ENCODE results near the gene ECD.

Gene ECD

GRCh38 chr10:73131913-73132686 lies 35.7 kb downstream of the ECD start:
- Histone ChIP-seq H3K9ac (ENCODE audit: low read depth, low read length) (no peak overlapping the region), H3K4me2 (ENCODE audit: insufficient read depth, low read length) (no peak overlapping the region), H3K27me3 (ENCODE audit: insufficient read depth, low read length, poor library complexity) (no peaks in the 10 kb centered on the region), H3K79me2 (ENCODE audit: insufficient read depth, low read length) (no peaks in the 10 kb centered on the region), H3K27ac (ENCODE audit: low read length) (no peak overlapping the region), H4K20me1 (ENCODE audit: insufficient read depth, low read length) (no peaks in the 10 kb centered on the region), H3K4me3 (ENCODE audit: low read depth in 1 of 2, low read length in 2 of 2) (no peak overlapping the region), H3K36me3 (ENCODE audit: insufficient read depth, low read length) (peaks cover 81% of the 10 kb centered on the region), H3K9me3 (ENCODE audit: insufficient read depth, low read length, severe bottlenecking) (no peaks in the 10 kb centered on the region), H2AFZ (ENCODE audit: low read depth, low read length) (no peak overlapping the region), H3K4me1 (ENCODE audit: insufficient read depth, low read length) (no peaks in the 10 kb centered on the region)
- ATAC-seq (ENCODE audit: insufficient read depth, low read depth), result no peak
- no peak for TF ChIP-seq CTCF (IDR thresholded peaks at IDR 0.05; ENCODE audit: borderline replicate concordance, extremely low read depth, low read length, poor library complexity, severe bottlenecking)
- TF ChIP-seq EZH2 (IDR thresholded peaks at IDR 0.05; ENCODE audit: borderline replicate concordance, low read depth, low read length, severe bottlenecking), result no peak
- DNase-seq, result no peak

- Histone ChIP-seq H3K4me2 (ENCODE audit: insufficient read depth, low read length) (no peak overlapping the region), H4K20me1 (ENCODE audit: insufficient read depth, low read length) (no peaks in the 10 kb centered on the region), H3K36me3 (ENCODE audit: insufficient read depth, low read length) (peaks cover 79% of the 10 kb centered on the region), H3K27me3 (ENCODE audit: insufficient read depth, low read length, poor library complexity) (no peaks in the 10 kb centered on the region), H3K79me2 (ENCODE audit: insufficient read depth, low read length) (no peaks in the 10 kb centered on the region), H3K4me1 (ENCODE audit: insufficient read depth, low read length) (no peaks in the 10 kb centered on the region), H2AFZ (ENCODE audit: low read depth, low read length) (no peak overlapping the region), H3K9ac (ENCODE audit: low read depth, low read length) (no peak overlapping the region), H3K27ac (ENCODE audit: low read length) (no peak overlapping the region), H3K4me3 (ENCODE audit: low read depth in 1 of 2, low read length in 2 of 2) (no peak overlapping the region), H3K9me3 (ENCODE audit: insufficient read depth, low read length, severe bottlenecking) (no peaks in the 10 kb centered on the region)
- DNase-seq (no peak), ATAC-seq (ENCODE audit: insufficient read depth, low read depth) (no peak)
- no peak for TF ChIP-seq EZH2 (IDR thresholded peaks at IDR 0.05; ENCODE audit: borderline replicate concordance, low read depth, low read length, severe bottlenecking)
- no peak for TF ChIP-seq CTCF (IDR thresholded peaks at IDR 0.05; ENCODE audit: borderline replicate concordance, extremely low read depth, low read length, poor library complexity, severe bottlenecking)
Observed at GRCh38 chr10:73131301-73131700, 36.5 kb downstream of the ECD start.

GRCh38 chr10:73126343-73126742 lies 41.5 kb downstream of the ECD start:
- no peak for TF ChIP-seq CTCF (IDR thresholded peaks at IDR 0.05; ENCODE audit: borderline replicate concordance, extremely low read depth, low read length, poor library complexity, severe bottlenecking)
- no peak for TF ChIP-seq EZH2 (IDR thresholded peaks at IDR 0.05; ENCODE audit: borderline replicate concordance, low read depth, low read length, severe bottlenecking)
- no peaks in the 10 kb centered on the region for H3K9me3 ChIP-seq (ENCODE audit: insufficient read depth, low read length, severe bottlenecking)
- DNase-seq, result no peak
- no peak overlapping the region for H2AFZ ChIP-seq (ENCODE audit: low read depth, low read length)
- H3K36me3 ChIP-seq (ENCODE audit: insufficient read depth, low read length), result peaks cover 50% of the 10 kb centered on the region
- no peaks in the 10 kb centered on the region for H4K20me1 ChIP-seq (ENCODE audit: insufficient read depth, low read length)
- no peak for ATAC-seq (ENCODE audit: insufficient read depth, low read depth)
- no peak overlapping the region for H3K27ac ChIP-seq (ENCODE audit: low read length)
- H3K4me3 ChIP-seq (ENCODE audit: low read depth in 1 of 2, low read length in 2 of 2), result no peak overlapping the region
- no peaks in the 10 kb centered on the region for H3K27me3 ChIP-seq (ENCODE audit: insufficient read depth, low read length, poor library complexity)
- H3K9ac ChIP-seq (ENCODE audit: low read depth, low read length), result no peak overlapping the region
- no peak overlapping the region for H3K4me2 ChIP-seq (ENCODE audit: insufficient read depth, low read length)
- no peaks in the 10 kb centered on the region for H3K79me2 ChIP-seq (ENCODE audit: insufficient read depth, low read length)
- H3K4me1 ChIP-seq (ENCODE audit: insufficient read depth, low read length), result no peaks in the 10 kb centered on the region
